ENCODE data around the gene FNDC3B. TPM values are rescaled to one million over a fixed set of nuclear protein-coding genes. Genes with fewer than 3 reads are reported as not detected.

FNDC3B gene
- total and polyA plus RNA-seq, 2 donors (not counting 1 experiment from before 2014, with no cell fraction given), result 1.2 to 9.2 TPM

- Histone ChIP-seq H3K4me3 (ENCODE audit: control extremely low read depth in 1 of 5, extremely low read depth in 1 of 5, insufficient read depth in 1 of 5, low read depth in 2 of 5, low read length in 4 of 5) (no peak overlapping the region), H3K9ac (ENCODE audit: low read length) (no peak overlapping the region), H3K79me2 (ENCODE audit: control insufficient read depth, insufficient read depth, low read length) (no peaks in the 10 kb centered on the region), H3K4me1 (ENCODE audit: control insufficient read depth in 2 of 2, insufficient read depth in 2 of 2, low read length in 2 of 2) (no peaks in the 10 kb centered on the region), H3K36me3 (replicated peaks in 1 of 2; ENCODE audit: control extremely low read depth in 1 of 2, control insufficient read depth in 1 of 2, extremely low read depth in 1 of 2, insufficient read depth in 2 of 2, low read length in 1 of 2) (no peaks in the 10 kb centered on the region), H2AFZ (ENCODE audit: insufficient read depth, low read depth, low read length, poor library complexity, severe bottlenecking) (no peak overlapping the region), H3K9me3 (ENCODE audit: control extremely low read depth in 1 of 3, control insufficient read depth in 2 of 3, insufficient read depth in 1 of 3, low read length in 2 of 3) (no peaks in the 10 kb centered on the region), H3K4me2 (replicated peaks; ENCODE audit: low read depth, low read length, poor library complexity, severe bottlenecking) (no peak overlapping the region), H4K20me1 (ENCODE audit: control insufficient read depth, insufficient read depth, low read length, poor library complexity, severe bottlenecking) (no peaks in the 10 kb centered on the region), H3K27me3 (replicated peaks in 1 of 4; ENCODE audit: control extremely low read depth in 1 of 4, control insufficient read depth in 3 of 4, insufficient read depth in 4 of 4, low read length in 3 of 4) (no peaks in the 10 kb centered on the region), H3K27ac (ENCODE audit: low read length in 2 of 2) (no peak overlapping the region)
- DNase-seq (no peak), ATAC-seq (ENCODE audit: low read depth) (no peak)
- Mint-ChIP-seq H3K4me3 (no peak overlapping the region), H3K27ac (no peak overlapping the region), H3K9me3 (ENCODE audit: insufficient read depth) (no peaks in the 10 kb centered on the region), H3K4me1 (no peaks in the 10 kb centered on the region), H3K27me3 (no peaks in the 10 kb centered on the region)
- ChIA-PET CTCF (no interaction called here), POLR2A (no interaction called here)
- intact Hi-C loops (cut with micrococcal nuclease), result no loop called here
- WGBS (ENCODE audit: insufficient coverage), result no CpG with 5 or more reads among the region's 3 CpGs
- TF ChIP-seq CTCF (IDR thresholded peaks at IDR 0.05), result no peak
Measured at GRCh38 chr3:172167892-172168648, 128.7 kb downstream of the FNDC3B start.

GRCh38 chr3:172170073-172170709, 130.8 kb downstream of the FNDC3B start:
- Histone ChIP-seq H3K27ac (ENCODE audit: low read length in 2 of 2) (no peak overlapping the region), H3K4me3 (ENCODE audit: control extremely low read depth in 1 of 5, extremely low read depth in 1 of 5, insufficient read depth in 1 of 5, low read depth in 2 of 5, low read length in 4 of 5) (no peak overlapping the region), H3K36me3 (replicated peaks in 1 of 2; ENCODE audit: control extremely low read depth in 1 of 2, control insufficient read depth in 1 of 2, extremely low read depth in 1 of 2, insufficient read depth in 2 of 2, low read length in 1 of 2) (no peaks in the 10 kb centered on the region), H3K9me3 (ENCODE audit: control extremely low read depth in 1 of 3, control insufficient read depth in 2 of 3, insufficient read depth in 1 of 3, low read length in 2 of 3) (no peaks in the 10 kb centered on the region), H3K4me1 (ENCODE audit: control insufficient read depth in 2 of 2, insufficient read depth in 2 of 2, low read length in 2 of 2) (no peaks in the 10 kb centered on the region), H3K9ac (ENCODE audit: low read length) (no peak overlapping the region), H2AFZ (ENCODE audit: insufficient read depth, low read depth, low read length, poor library complexity, severe bottlenecking) (no peak overlapping the region), H4K20me1 (ENCODE audit: control insufficient read depth, insufficient read depth, low read length, poor library complexity, severe bottlenecking) (no peaks in the 10 kb centered on the region), H3K4me2 (replicated peaks; ENCODE audit: low read depth, low read length, poor library complexity, severe bottlenecking) (no peak overlapping the region), H3K79me2 (ENCODE audit: control insufficient read depth, insufficient read depth, low read length) (no peaks in the 10 kb centered on the region), H3K27me3 (replicated peaks in 1 of 4; ENCODE audit: control extremely low read depth in 1 of 4, control insufficient read depth in 3 of 4, insufficient read depth in 4 of 4, low read length in 3 of 4) (no peaks in the 10 kb centered on the region)
- Mint-ChIP-seq H3K27me3 (no peaks in the 10 kb centered on the region), H3K27ac (no peak overlapping the region), H3K9me3 (ENCODE audit: insufficient read depth) (no peaks in the 10 kb centered on the region), H3K4me3 (no peak overlapping the region), H3K4me1 (no peaks in the 10 kb centered on the region)
- intact Hi-C loops (cut with micrococcal nuclease), result no loop called here
- ATAC-seq (ENCODE audit: low read depth) (no peak), DNase-seq (no peak)
- TF ChIP-seq EZH2 (IDR thresholded peaks at IDR 0.05; ENCODE audit: borderline replicate concordance, insufficient read depth, low read depth, low read length, poor library complexity, severe bottlenecking) (no peak), CTCF (IDR thresholded peaks at IDR 0.05) (no peak)
- WGBS (ENCODE audit: insufficient coverage), result no CpG with 5 or more reads among the region's 5 CpGs
- POLR2A ChIA-PET, result no interaction called here
- CTCF ChIA-PET, result no interaction called here

Measured in B cell (primary cell).